CD4-positive, alpha-beta memory T cell (primary cell): ENCODE data around the gene PLA1A. TPM values are rescaled to one million over a fixed set of nuclear protein-coding genes. Genes with fewer than 3 reads are reported as not detected.

ENCODE experiments used
- CTCF ChIA-PET: fragments of 350-600 bp; sonication (Branson Sonifier 250); formaldehyde crosslinking; loops from one replicate; lab custom pipeline; 2021; ENCODE audit warnings: inconsistent platforms; ENCODE audit not compliant: partially characterized antibody; lab: Charles Lee
- POLR2A ChIA-PET: fragments of 350-600 bp; sonication (Branson Sonifier 250); formaldehyde crosslinking; loops from one replicate; lab custom pipeline; 2021; ENCODE audit not compliant: partially characterized antibody; lab: Charles Lee
- DNase-seq, 5 donors: peaks; one replicate each; pipeline versions ENCODE4 v3.0.0 to v3.0.0-alpha.2; 2020 to 2022; ENCODE audit warnings: mixed read lengths in 1 of 5
- H3K27ac ChIP-seq: one replicate; pipeline ENCODE4 v1.7.0; 2013; ENCODE audit warnings: low read depth, low read length
- H3K27me3 ChIP-seq: 2 replicates; pipeline ENCODE4 v1.7.0; 2013; ENCODE audit warnings: mild to moderate bottlenecking, low read length, moderate library complexity; ENCODE audit not compliant: insufficient read depth
- H3K36me3 ChIP-seq: 2 replicates; pipeline ENCODE4 v1.7.0; 2013; ENCODE audit warnings: mild to moderate bottlenecking, low read length, moderate library complexity; ENCODE audit not compliant: insufficient read depth
- H3K4me1 ChIP-seq: 2 replicates; pipeline ENCODE4 v1.7.0; 2013; ENCODE audit warnings: mild to moderate bottlenecking, low read length, moderate library complexity; ENCODE audit not compliant: insufficient read depth
- H3K4me3 ChIP-seq, 2 donors: one replicate each; pipeline ENCODE4 v1.7.0; 2013; ENCODE audit warnings: low read length in 2 of 2, mild to moderate bottlenecking in 1 of 2
- H3K9me3 ChIP-seq, 2 donors: one replicate each; pipeline ENCODE4 v1.7.0; 2013; ENCODE audit warnings: low read length in 2 of 2, control low read depth in 1 of 2; ENCODE audit not compliant: control insufficient read depth in 1 of 2
- H3K27ac Mint-ChIP-seq, 7 donors: one replicate each; pipeline ENCODE4 v1.8.0; 2020 to 2021; ENCODE audit warnings: mixed read lengths in 7 of 7, mild to moderate bottlenecking in 6 of 7, inconsistent platforms in 3 of 7, moderate library complexity in 3 of 7
- H3K27me3 Mint-ChIP-seq, 2 donors: one replicate each; pipeline ENCODE4 v1.8.0; 2020 to 2021; ENCODE audit warnings: mixed read lengths in 2 of 2
- H3K36me3 Mint-ChIP-seq, 2 donors: one replicate each; pipeline ENCODE4 v1.8.0; 2020 to 2021; ENCODE audit warnings: mixed read lengths in 2 of 2, inconsistent platforms in 1 of 2, mild to moderate bottlenecking in 1 of 2
- H3K4me1 Mint-ChIP-seq, 4 donors: one replicate each; pipeline ENCODE4 v1.8.0; 2020 to 2021; ENCODE audit warnings: mixed read lengths in 4 of 4, mild to moderate bottlenecking in 1 of 4
- H3K4me3 Mint-ChIP-seq, 8 donors: one replicate each; pipeline ENCODE4 v1.8.0; 2020 to 2021; ENCODE audit warnings: mixed read lengths in 8 of 8, mild to moderate bottlenecking in 7 of 8, moderate library complexity in 6 of 8, inconsistent platforms in 3 of 8
- H3K9me3 Mint-ChIP-seq, 8 donors: one replicate each; pipeline ENCODE4 v1.8.0; 2020 to 2021; ENCODE audit warnings: mixed read lengths in 8 of 8, mild to moderate bottlenecking in 5 of 8, inconsistent platforms in 3 of 8, moderate library complexity in 1 of 8
- intact Hi-C: fragments of 100-400 bp; cut with micrococcal nuclease; formaldehyde crosslinking; loops from one replicate; pipeline ENCODE4 v1.15.1; 2023
- polyA plus RNA-seq, 2 donors: library from polyadenylated mRNA; unstranded; fragments of 300-500 nt; fragmentation: Illumina TruSeq; gene quantifications; one replicate each; pipeline ENCODE4 v1.2.3, GENCODE V29; 2021
- total RNA-seq, 2 experiments: library from RNA; stranded (reverse); gene quantifications; one replicate each; pipeline ENCODE4 v1.2.3, GENCODE V29; 2021

The PLA1A gene
- total and polyA plus RNA-seq, 4 experiments from 2014 or later: not detected

DNA sequence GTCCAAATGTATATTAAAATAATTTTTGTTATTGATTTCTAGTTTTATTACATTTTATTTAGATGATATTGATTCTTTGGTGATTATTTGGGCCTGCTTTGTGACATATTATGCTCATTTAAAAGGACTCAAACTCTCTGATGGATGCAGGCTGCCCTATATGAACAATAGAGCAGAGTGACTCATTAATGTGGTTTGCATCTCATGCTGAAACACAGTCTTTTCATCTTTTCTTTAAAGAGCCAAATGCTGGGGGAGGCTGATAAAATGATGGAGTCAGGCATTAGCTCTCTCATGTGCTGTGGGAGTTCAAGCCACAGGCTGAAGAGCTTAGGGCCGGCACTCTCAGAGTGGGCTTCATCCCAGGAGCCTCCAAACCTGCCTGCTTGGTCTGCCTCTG, 7.2 kb downstream of the PLA1A start:
- Histone ChIP-seq H3K27me3 (no peaks in the 10 kb centered on the region), H3K4me3 (no peak overlapping the region), H3K9me3 (no peaks in the 10 kb centered on the region), H3K27ac (no peak overlapping the region), H3K4me1 (no peaks in the 10 kb centered on the region), H3K36me3 (no peaks in the 10 kb centered on the region)
- no peaks in the 10 kb centered on the region for H3K36me3 Mint-ChIP-seq
- no peak overlapping the region for H3K27ac Mint-ChIP-seq
- H3K4me1 Mint-ChIP-seq: peaks cover 0 to 6% (median 1%) of the 10 kb centered on the region in 4 donors
- no peaks in the 10 kb centered on the region for H3K9me3 Mint-ChIP-seq
- intact Hi-C loops: no loop called here
- ChIA-PET CTCF (no interaction called here), POLR2A (no interaction called here)
- peaks cover 1 to 2% of the 10 kb centered on the region in 2 donors for H3K27me3 Mint-ChIP-seq
- H3K4me3 Mint-ChIP-seq: no peak overlapping the region
- no peak for DNase-seq

DNA sequence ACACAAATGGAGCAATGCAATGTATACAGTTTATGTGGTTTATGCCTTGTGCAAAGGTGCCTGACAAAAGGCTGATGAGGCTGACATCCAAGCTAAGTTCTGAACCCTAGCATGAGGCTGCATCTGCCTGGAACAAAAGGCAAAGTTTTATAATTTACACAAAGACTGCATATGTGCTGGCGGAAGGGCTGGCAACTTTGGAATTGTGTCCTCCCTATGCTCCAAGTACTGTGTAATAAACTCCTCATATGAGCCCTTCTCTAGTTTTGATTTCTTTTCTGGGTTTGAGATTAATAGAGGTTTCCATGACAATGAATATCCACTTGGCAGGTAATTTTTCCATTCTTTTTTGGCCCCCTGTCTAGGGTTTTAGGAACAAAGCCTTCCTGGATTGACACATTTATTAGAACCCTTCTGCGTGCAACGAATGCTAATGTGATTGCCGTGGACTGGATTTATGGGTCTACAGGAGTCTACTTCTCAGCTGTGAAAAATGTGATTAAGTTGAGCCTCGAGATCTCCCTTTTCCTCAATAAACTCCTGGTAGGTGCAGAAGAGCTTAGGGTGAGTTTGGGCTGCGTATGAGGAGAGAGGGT, 10.8 kb downstream of the PLA1A start:
- ChIA-PET CTCF (interaction anchor here (0.6 kb wide), 1 partner anchor 27 kb away, joined by 3 read pairs; no protein-coding TSS in a partner anchor), POLR2A (no interaction called here)
- H3K4me1 ChIP-seq: no peaks in the 10 kb centered on the region
- no peak overlapping the region for H3K4me3 ChIP-seq
- H3K27ac ChIP-seq: no peak overlapping the region
- no peaks in the 10 kb centered on the region for H3K36me3 Mint-ChIP-seq
- no peaks in the 10 kb centered on the region for H3K27me3 ChIP-seq
- H3K9me3 Mint-ChIP-seq: peaks cover 0 to 6% (median 0%) of the 10 kb centered on the region in 8 donors
- H3K27ac Mint-ChIP-seq: no peak overlapping the region
- no peaks in the 10 kb centered on the region for H3K4me1 Mint-ChIP-seq
- peaks cover 1 to 2% of the 10 kb centered on the region in 2 donors for H3K27me3 Mint-ChIP-seq
- H3K36me3 ChIP-seq: no peaks in the 10 kb centered on the region
- intact Hi-C loops: no loop called here
- no peak for DNase-seq
- no peak overlapping the region for H3K4me3 Mint-ChIP-seq
- H3K9me3 ChIP-seq: no peaks in the 10 kb centered on the region

DNA sequence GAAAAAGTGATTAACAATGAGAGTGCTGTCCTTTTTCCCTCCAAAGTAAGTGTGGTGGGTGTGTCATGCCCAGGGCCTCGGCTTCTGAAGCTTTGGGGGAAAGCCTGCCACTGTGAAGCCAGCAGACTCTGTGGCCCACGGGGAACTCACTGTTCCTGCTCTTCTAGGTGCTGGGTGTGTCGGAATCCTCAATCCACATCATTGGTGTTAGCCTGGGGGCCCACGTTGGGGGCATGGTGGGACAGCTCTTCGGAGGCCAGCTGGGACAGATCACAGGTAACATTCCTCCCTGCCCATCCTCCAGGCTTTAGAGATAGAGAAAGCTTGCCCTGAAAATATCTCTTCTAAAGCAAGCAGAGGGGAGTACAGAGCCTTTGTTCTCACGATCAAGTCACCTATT, 11.6 kb downstream of the PLA1A start:
- H3K4me1 Mint-ChIP-seq: no peaks in the 10 kb centered on the region

DNA sequence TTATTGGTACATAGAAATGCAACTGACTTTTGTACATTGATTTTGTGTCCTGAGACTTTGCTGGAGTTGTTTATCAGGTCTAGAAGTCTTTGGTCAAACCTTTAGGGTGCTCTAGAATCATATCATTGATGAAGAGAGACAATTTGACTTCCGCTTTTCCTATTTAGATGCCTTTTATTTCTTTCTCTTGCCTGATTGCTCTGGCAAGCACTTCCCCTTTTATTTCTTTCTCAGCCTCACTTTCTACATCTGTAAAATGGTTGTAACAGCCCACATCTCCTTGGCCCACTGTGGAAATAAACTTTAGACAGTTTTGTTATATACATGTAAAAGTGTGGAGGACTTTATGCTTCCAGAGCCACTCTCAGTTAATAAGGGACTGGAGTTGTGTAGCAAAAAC, 14.0 kb downstream of the PLA1A start:
- no peaks in the 10 kb centered on the region for H3K9me3 ChIP-seq
- no peak overlapping the region for H3K4me3 ChIP-seq
- ChIA-PET POLR2A (no interaction called here), CTCF (no interaction called here)
- H3K4me1 Mint-ChIP-seq: no peaks in the 10 kb centered on the region
- DNase-seq: no peak
- H3K9me3 Mint-ChIP-seq: peaks cover 0 to 6% (median 0%) of the 10 kb centered on the region in 8 donors
- no peaks in the 10 kb centered on the region for H3K27me3 ChIP-seq
- no peak overlapping the region for H3K4me3 Mint-ChIP-seq
- H3K27ac ChIP-seq: no peak overlapping the region
- H3K36me3 Mint-ChIP-seq: no peaks in the 10 kb centered on the region
- no peak overlapping the region for H3K27ac Mint-ChIP-seq
- H3K27me3 Mint-ChIP-seq: peaks cover 2 to 6% of the 10 kb centered on the region in 2 donors
- H3K36me3 ChIP-seq: no peaks in the 10 kb centered on the region
- no peaks in the 10 kb centered on the region for H3K4me1 ChIP-seq
- intact Hi-C loops: no loop called here

More for the DNA sequence above, 11.6 kb downstream of the PLA1A start:
- no peaks in the 10 kb centered on the region for H3K4me1 ChIP-seq
- ChIA-PET CTCF (no interaction called here), POLR2A (no interaction called here)
- DNase-seq: no peak
- no peaks in the 10 kb centered on the region for H3K9me3 ChIP-seq
- intact Hi-C loops: no loop called here
- no peak overlapping the region for H3K27ac ChIP-seq
- no peaks in the 10 kb centered on the region for H3K27me3 ChIP-seq
- Mint-ChIP-seq H3K36me3 (no peaks in the 10 kb centered on the region), H3K4me3 (no peak overlapping the region), H3K27ac (no peak overlapping the region), H3K27me3 (peaks cover 1 to 2% of the 10 kb centered on the region in 2 donors), H3K9me3 (peaks cover 0 to 6% (median 0%) of the 10 kb centered on the region in 8 donors)
- H3K4me3 ChIP-seq: no peak overlapping the region
- H3K36me3 ChIP-seq: no peaks in the 10 kb centered on the region

DNA sequence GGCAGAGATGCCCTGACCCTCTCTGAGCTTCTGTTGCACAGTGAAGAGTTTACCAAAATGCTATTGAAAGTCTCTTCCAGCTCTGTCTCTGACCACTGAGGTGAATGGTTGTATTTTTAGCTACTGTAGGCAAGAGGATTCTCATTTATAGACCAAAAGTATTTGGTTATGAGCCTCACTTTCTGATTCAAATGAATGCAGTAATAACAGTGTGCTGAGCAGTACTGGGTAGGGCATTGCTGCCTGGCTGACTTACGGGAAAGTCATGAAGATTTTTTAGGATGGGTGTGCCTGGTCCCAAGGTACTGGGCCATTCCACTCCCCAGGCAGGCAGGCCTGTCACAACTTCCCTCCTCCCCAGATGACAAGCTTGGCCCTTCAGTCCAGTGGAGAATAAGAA, 15.5 kb downstream of the PLA1A start:
- DNase-seq: no peak
- Mint-ChIP-seq H3K36me3 (no peaks in the 10 kb centered on the region), H3K4me1 (no peaks in the 10 kb centered on the region), H3K9me3 (peaks cover 0 to 6% (median 0%) of the 10 kb centered on the region in 8 donors), H3K27ac (no peak overlapping the region), H3K4me3 (no peak overlapping the region), H3K27me3 (peaks cover 2 to 8% of the 10 kb centered on the region in 2 donors)
- Histone ChIP-seq H3K4me3 (no peak overlapping the region), H3K36me3 (no peaks in the 10 kb centered on the region), H3K9me3 (no peaks in the 10 kb centered on the region), H3K27ac (no peak overlapping the region), H3K4me1 (no peaks in the 10 kb centered on the region), H3K27me3 (no peaks in the 10 kb centered on the region)
- POLR2A ChIA-PET: no interaction called here
- intact Hi-C loops: no loop called here
- CTCF ChIA-PET: interaction anchor here (0.7 kb wide), 1 partner anchor 77 kb away, joined by 3 read pairs; no protein-coding TSS in a partner anchor

DNA sequence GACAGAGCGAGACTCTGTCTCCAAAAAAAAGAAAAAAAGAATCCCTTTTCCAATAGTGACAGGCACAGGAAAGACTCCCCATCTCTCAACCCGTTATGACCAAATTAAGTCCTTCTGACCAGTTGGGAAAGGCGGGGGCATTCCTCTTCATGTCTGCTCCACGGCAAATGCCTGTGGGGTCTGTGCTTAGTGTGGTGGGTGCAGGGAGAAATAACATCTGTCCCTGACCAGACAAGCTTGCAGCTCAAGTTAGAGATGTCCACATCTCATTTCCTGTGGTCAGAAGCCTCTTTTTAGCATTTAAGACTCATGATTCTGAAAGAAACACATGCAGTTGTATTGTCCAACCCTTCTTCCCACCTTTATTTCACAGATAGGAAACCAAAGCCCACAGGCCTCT, 16.2 kb downstream of the PLA1A start:
- intact Hi-C loops: no loop called here
- Mint-ChIP-seq H3K36me3 (no peaks in the 10 kb centered on the region), H3K4me3 (no peak overlapping the region), H3K4me1 (no peaks in the 10 kb centered on the region), H3K9me3 (peaks cover 0 to 6% (median 0%) of the 10 kb centered on the region in 8 donors), H3K27me3 (peaks cover 0 to 8% of the 10 kb centered on the region in 2 donors), H3K27ac (no peak overlapping the region)
- no peaks in the 10 kb centered on the region for H3K27me3 ChIP-seq
- H3K27ac ChIP-seq: no peak overlapping the region
- no peaks in the 10 kb centered on the region for H3K36me3 ChIP-seq
- DNase-seq: no peak
- POLR2A ChIA-PET: no interaction called here
- H3K9me3 ChIP-seq: no peaks in the 10 kb centered on the region
- no peak overlapping the region for H3K4me3 ChIP-seq
- H3K4me1 ChIP-seq: no peaks in the 10 kb centered on the region
- CTCF ChIA-PET: no interaction called here

DNA sequence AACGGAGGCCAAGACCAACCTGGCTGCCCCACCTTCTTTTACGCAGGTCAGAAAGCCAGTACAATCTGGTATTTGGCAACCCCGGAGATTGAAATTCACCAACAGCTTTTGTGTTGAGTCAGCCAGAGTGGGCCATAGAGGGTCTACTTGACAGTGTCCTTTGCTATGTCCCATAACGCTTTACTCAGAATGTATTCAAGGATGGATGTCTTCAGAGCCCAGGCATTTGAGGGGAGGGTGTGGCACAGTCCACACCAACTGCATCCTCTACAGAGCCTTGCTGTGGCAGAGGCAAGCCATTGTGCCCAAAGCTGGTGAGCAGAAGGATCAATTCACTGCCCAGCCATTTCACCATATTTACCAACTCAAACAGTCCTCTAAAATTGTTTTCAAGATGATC, 18.4 kb downstream of the PLA1A start:
- Histone ChIP-seq H3K27me3 (no peaks in the 10 kb centered on the region), H3K4me3 (no peak overlapping the region), H3K27ac (no peak overlapping the region), H3K36me3 (no peaks in the 10 kb centered on the region), H3K9me3 (no peaks in the 10 kb centered on the region), H3K4me1 (no peaks in the 10 kb centered on the region)
- peaks cover 0 to 6% (median 0%) of the 10 kb centered on the region in 8 donors for H3K9me3 Mint-ChIP-seq
- no peak overlapping the region for H3K27ac Mint-ChIP-seq
- intact Hi-C loops: no loop called here
- CTCF ChIA-PET: no interaction called here
- peaks cover 2 to 10% of the 10 kb centered on the region in 2 donors for H3K27me3 Mint-ChIP-seq
- no peak for DNase-seq
- no peaks in the 10 kb centered on the region for H3K4me1 Mint-ChIP-seq
- POLR2A ChIA-PET: no interaction called here
- H3K36me3 Mint-ChIP-seq: no peaks in the 10 kb centered on the region
- H3K4me3 Mint-ChIP-seq: no peak overlapping the region
